Gastrocnemius medialis (tissue), 4 donors: Measurements from ENCODE around the gene IL31.
"Not testable (repeated sequence)": the region's sequence is repeated elsewhere in the genome, so short reads cannot be mapped to it uniquely, and the experiment has no call there.

Experiments used
- POLR2A ChIP-seq, 2 donors: fragments of 450-650 bp; IDR thresholded peaks; one replicate each; pipeline ENCODE4 v1.6.1; 2017; ENCODE audit warnings: antibody characterized with exemption in 2 of 2, mild to moderate bottlenecking in 2 of 2, moderate library complexity in 2 of 2
- TF ChIP-seq, protein P1 (sequence below), 5 experiments: fragments of 450-650 bp in 3 of 5; fragments of 200-600 bp in 2 of 5; sonication (generic) in 2 of 5; IDR thresholded peaks in 4 of 5; conservative IDR thresholded peaks in 1 of 5; 1 replicate in 4 of 5; 2 replicates in 1 of 5; pipeline ENCODE4 v1.5.1; 2016 to 2019; ENCODE audit warnings: antibody characterized with exemption in 5 of 5, mild to moderate bottlenecking in 3 of 5, moderate library complexity in 3 of 5

- TF ChIP-seq, protein P1, sequence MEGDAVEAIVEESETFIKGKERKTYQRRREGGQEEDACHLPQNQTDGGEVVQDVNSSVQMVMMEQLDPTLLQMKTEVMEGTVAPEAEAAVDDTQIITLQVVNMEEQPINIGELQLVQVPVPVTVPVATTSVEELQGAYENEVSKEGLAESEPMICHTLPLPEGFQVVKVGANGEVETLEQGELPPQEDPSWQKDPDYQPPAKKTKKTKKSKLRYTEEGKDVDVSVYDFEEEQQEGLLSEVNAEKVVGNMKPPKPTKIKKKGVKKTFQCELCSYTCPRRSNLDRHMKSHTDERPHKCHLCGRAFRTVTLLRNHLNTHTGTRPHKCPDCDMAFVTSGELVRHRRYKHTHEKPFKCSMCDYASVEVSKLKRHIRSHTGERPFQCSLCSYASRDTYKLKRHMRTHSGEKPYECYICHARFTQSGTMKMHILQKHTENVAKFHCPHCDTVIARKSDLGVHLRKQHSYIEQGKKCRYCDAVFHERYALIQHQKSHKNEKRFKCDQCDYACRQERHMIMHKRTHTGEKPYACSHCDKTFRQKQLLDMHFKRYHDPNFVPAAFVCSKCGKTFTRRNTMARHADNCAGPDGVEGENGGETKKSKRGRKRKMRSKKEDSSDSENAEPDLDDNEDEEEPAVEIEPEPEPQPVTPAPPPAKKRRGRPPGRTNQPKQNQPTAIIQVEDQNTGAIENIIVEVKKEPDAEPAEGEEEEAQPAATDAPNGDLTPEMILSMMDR (IDR thresholded peaks at IDR 0.05 in 4 of 5, conservative IDR thresholded peaks at IDR 0.05 in 1 of 5) = not testable (repeated sequence)
- TF ChIP-seq POLR2A (IDR thresholded peaks at IDR 0.05) = not testable (repeated sequence)
These were observed 28.8 kb upstream of the IL31 start for GRCh38 chr12:122202811-122203210.
